HG03558 (cell line): ENCODE results near the gene DCUN1D2.

Experiments
- ATAC-seq: cut with Tn5 transposase; IDR thresholded peaks from one replicate; pipeline ENCODE4 v1.9.1; 2021; ENCODE audit warnings: moderate number of reproducible peaks; ENCODE audit not compliant: unreplicated experiment; ENCODE audit errors: extremely low read depth

Gene DCUN1D2

GRCh38 chr13:113413898-113414282 is 76.6 kb downstream of the DCUN1D2 start:
- no peak for ATAC-seq

GRCh38 chr13:113413178-113413897 is 77.2 kb downstream of the DCUN1D2 start:
- no peak for ATAC-seq

DNA sequence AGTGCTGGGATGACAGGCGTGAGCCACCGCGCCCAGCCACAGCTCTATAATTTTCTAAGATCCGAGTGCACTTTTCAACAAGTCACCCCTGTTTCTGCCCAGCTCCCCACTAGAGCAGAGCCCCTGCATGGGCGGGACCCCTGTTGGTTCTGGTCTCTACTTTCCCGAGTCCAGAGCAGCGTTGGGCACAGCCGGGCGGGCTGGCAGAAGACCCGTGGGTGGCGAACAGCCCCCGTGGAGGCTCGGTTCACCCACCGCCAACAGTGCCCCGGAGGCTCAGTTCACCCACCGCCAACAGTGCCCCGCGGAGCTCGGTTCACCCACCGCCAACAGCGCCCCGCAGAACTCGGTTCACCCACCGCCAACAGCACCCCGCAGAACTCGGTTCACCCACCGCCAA is 78.1 kb downstream of the DCUN1D2 start:
- ATAC-seq, result no peak

GRCh38 chr13:113411216-113412023 is 79.1 kb downstream of the DCUN1D2 start:
- ATAC-seq, result no peak

DNA sequence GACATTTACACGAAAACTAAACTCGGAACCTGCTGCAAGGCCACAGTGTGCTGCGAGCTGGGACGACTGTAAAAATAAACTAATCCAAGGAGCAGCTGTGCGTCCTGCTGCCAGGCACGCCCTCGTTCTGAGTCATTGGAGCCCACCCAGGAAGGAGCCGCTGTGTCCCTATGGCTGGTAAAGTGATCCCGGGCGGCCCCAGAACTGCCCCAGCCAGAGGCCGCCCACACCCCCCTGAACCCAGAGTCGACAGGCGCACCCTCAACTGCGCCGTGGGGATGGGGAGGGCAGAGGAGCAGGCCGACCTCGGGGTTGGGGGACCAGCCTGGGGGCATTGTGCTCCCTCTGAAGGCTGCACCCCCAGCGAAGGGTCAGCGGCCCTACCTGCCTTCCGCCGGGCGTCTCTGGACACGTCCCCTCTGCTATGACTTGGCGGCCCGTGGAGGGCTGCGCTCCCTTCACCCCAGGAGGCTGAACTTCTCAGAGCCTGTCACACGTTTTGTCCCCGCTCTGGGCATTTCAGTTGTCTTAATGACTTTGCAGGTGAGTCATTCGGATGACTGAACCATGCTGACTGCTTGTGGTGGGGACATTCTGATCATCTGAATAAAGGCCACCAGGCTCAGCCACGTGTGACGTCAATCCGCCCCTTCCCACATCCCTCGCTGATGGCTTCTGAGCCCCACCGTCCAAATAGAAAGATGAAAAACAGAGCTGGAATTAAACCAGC is 79.9 kb downstream of the DCUN1D2 start:
- ATAC-seq, result no peak

DNA sequence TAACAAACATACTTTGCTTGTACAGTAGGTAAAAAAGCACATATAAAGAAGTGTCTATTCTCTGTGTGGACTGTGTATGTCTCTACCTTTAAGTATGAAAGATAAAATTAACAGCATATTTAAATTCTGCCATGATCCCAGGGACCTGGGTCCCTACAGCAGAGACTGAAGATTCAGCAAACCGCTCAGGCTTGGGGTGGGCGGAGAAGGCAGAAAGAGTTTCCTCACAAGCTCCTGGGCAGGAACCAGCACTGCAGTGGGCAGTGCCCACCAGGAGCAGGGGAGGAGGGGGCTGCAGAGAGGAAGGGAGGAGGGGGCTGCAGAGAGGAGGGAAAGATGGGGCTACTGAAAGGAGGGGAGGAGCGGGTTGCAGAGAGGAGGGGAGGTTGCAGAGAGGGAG is 81.9 kb downstream of the DCUN1D2 start:
- no peak for ATAC-seq

DNA sequence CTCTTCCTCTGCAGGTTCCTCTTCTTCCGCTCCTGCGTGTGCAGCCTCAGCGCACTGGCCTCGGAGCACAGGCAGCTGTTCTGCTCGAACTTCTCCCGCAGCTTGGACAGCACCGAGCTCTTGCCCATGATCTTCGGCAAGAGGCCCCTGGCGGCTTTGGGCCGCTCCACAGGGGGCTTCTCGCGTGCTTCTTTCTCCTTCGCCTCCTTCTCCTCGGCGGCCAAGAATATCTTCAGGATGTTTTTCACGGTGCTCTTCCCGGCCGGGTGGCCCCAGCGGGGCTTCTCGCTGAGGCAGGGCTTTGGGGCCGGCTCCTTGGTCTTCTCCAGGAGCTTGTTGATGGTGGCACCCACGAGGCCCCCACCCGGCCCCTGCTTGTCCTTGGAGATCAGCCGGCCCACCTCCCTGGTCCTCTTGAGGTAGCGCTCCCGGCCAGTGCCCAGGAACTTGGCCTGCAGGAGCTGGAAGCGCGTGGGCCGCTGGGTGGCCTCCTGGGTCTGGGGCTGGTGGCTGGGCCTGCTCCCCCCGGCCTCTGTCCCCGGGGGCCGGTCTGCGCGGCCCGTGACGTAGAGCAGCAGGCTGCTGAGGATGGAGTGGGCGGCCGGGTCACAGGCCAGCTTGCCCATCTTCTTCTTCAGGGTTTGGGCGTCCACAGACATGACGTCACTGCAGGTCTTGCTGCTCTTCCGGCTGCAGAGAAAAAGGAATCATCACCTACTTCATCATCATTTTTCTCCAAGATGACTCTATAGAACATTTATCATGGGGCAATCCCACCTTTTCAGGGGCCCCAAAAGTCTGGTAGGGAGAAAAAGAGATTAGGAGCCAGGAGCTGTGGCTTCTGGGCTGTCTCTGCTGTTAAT is 82.7 kb downstream of the DCUN1D2 start:
- no peak for ATAC-seq

- ATAC-seq, result no peak
Measured at GRCh38 chr13:113407103-113407530, 83.4 kb downstream of the DCUN1D2 start.

DNA sequence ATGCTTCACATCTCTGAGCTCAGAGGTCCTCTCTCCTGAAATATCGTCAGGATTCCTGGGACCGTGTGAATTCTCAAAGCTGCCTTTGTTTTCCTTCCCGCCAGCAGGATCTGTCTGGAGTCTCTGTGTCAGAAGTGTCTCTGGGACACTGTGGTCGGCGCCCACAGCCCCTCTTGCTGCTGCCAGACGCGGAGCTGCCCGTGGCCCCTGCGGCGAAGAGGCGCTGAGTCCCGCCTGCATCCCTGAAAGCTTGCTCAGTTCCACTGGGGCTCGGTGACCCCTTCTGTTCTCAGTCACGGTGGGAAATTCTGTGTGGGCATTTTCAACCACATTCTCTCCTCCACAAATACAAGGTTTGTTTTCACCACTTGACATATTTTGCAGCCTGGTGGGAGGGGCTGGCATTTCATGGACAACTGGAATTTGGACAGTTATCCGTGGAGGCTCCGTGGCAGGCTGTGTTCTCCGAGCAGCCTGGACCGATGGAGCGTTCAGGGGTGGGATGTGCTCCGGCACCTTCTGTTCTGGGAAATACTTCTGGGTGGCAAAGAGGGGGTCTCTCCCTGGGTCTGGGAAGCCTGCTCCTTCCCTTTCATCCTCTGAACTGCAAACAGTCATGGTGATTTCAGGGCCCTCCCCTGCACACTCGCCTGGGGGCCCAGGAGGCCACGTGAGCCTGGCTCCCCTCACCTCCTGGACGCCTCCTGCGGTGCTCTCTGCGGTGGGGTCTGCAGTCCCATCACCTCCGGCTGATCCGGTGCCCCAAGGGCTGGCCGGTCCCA is 84.0 kb downstream of the DCUN1D2 start:
- no peak for ATAC-seq
